Measurements from ENCODE around the gene THOC1. TPM values are rescaled to one million over a fixed set of nuclear protein-coding genes. Genes with fewer than 3 reads are reported as not detected.

Gene THOC1
- total and polyA plus RNA-seq, 12 donors, result 11.1 to 147 (median 30.2) TPM

DNA sequence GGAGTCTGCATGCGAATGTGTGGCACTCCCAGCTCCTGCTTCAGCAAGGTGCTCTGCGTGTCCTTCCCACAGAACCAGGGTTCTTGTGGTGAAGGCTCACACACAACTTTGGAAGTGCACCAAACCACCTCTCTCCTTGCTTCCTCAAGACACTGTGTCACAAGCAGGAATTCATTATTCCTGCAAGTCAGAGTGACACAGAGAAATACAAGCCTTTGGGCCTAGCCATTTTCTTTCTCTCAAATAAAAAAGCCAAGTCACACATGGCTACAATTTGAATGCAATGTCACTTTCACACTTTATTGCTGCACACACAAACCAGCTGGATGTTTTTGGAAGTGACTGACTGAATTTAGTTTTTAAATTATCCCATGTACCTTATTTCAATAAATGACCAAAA is 30.1 kb upstream of the THOC1 start:
- no peak for DNase-seq
- TF ChIP-seq POLR2A (IDR thresholded peaks at IDR 0.05), result no peak
- TF ChIP-seq, protein P1, sequence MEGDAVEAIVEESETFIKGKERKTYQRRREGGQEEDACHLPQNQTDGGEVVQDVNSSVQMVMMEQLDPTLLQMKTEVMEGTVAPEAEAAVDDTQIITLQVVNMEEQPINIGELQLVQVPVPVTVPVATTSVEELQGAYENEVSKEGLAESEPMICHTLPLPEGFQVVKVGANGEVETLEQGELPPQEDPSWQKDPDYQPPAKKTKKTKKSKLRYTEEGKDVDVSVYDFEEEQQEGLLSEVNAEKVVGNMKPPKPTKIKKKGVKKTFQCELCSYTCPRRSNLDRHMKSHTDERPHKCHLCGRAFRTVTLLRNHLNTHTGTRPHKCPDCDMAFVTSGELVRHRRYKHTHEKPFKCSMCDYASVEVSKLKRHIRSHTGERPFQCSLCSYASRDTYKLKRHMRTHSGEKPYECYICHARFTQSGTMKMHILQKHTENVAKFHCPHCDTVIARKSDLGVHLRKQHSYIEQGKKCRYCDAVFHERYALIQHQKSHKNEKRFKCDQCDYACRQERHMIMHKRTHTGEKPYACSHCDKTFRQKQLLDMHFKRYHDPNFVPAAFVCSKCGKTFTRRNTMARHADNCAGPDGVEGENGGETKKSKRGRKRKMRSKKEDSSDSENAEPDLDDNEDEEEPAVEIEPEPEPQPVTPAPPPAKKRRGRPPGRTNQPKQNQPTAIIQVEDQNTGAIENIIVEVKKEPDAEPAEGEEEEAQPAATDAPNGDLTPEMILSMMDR (IDR thresholded peaks at IDR 0.05), result no peak
- Histone ChIP-seq H3K27ac (no peak overlapping the region), H3K4me1 (replicated peaks in 1 of 2) (no peaks in the 10 kb centered on the region), H3K9me3 (replicated peaks in 1 of 3) (no peaks in the 10 kb centered on the region), H3K36me3 (replicated peaks in 1 of 2) (no peaks in the 10 kb centered on the region), H3K27me3 (no peaks in the 10 kb centered on the region), H3K4me3 (no peak overlapping the region)
- WGBS, 4 donors, result 58 to 100% (median 76%) methylated on average over 2 of the region's 2 CpGs
- intact Hi-C loops (cut with DNase I), result loop anchor here in 1 of 2 donors (10.0 kb wide), 1 partner anchor 317 kb away; no protein-coding TSS in a partner anchor

DNA sequence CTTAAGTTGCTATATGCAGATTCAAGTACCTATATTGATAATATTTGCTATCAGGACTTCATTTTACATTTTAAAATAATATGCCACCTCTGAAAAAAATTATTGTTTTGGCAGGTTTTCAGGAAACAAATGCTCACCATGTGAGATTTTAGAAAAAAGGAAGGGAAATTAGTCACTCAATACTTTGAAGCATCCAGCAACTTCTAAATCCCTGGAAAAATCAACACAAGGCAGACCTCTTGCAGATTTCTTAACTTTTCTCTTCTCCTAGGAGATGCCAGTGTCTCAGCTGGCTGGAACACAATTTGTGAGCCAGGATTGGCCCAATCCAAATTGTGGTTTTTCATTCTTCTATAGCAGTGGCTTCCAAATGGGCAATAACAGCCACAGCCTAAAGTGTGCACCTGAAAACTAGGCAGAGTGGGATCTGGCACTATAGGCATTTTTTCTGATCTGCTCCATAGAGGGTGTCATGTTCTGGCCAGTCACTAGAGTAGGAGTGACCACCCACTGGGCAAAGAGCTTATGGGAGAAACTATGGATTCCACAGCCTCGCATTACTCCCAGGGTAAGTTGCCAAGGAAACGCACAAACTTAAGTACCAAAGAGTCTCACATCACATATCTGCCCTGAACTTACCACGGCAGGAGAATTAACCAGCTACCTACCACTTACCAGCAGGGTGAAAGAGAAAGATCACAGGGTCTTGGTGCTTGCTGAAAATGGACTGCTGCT is 28.1 kb upstream of the THOC1 start:
- no peaks in the 10 kb centered on the region for H3K36me3 ChIP-seq (replicated peaks in 1 of 2)
- no peaks in the 10 kb centered on the region for H3K9me3 ChIP-seq (replicated peaks in 1 of 3)
- H3K4me1 ChIP-seq (replicated peaks in 1 of 2), result no peaks in the 10 kb centered on the region
- H3K27ac ChIP-seq, result no peak overlapping the region
- DNase-seq, result no peak
- H3K4me3 ChIP-seq, result no peak overlapping the region
- intact Hi-C loops (cut with DNase I), result loop anchor here in 1 of 2 donors (10.0 kb wide), 1 partner anchor 319 kb away; no protein-coding TSS in a partner anchor
- TF ChIP-seq, protein P1 (IDR thresholded peaks at IDR 0.05), result no peak
- no peak for TF ChIP-seq POLR2A (IDR thresholded peaks at IDR 0.05)
- H3K27me3 ChIP-seq, result no peaks in the 10 kb centered on the region
- WGBS, 4 donors, result 57 to 83% (median 65%) methylated on average over 3 of the region's 3 CpGs; no CpG with 5 or more reads in 1 of the 4 donors

GRCh38 chr18:294566-294965 is 26.7 kb upstream of the THOC1 start:
- Histone ChIP-seq H3K27me3 (no peaks in the 10 kb centered on the region), H3K27ac (no peak overlapping the region), H3K4me3 (no peak overlapping the region), H3K36me3 (replicated peaks in 1 of 2) (no peaks in the 10 kb centered on the region), H3K9me3 (replicated peaks in 1 of 3) (no peaks in the 10 kb centered on the region), H3K4me1 (replicated peaks in 1 of 2) (no peaks in the 10 kb centered on the region)
- no peak for DNase-seq
- 56 to 69% (median 63%) methylated on average over 3 of the region's 3 CpGs for WGBS, 4 donors
- intact Hi-C loops (cut with DNase I), result loop anchor here in 1 of 2 donors (10.0 kb wide), 1 partner anchor 320 kb away; no protein-coding TSS in a partner anchor
- TF ChIP-seq, protein P1 (IDR thresholded peaks at IDR 0.05), result no peak
- no peak for TF ChIP-seq POLR2A (IDR thresholded peaks at IDR 0.05)

- intact Hi-C loops (cut with DNase I), result loop anchor here in 1 of 2 donors (10.0 kb wide), 1 partner anchor 321 kb away; no protein-coding TSS in a partner anchor
- H3K36me3 ChIP-seq (replicated peaks in 1 of 2), result no peaks in the 10 kb centered on the region
- no peak for TF ChIP-seq POLR2A (IDR thresholded peaks at IDR 0.05)
- TF ChIP-seq, protein P1 (IDR thresholded peaks at IDR 0.05), result no peak
- no peaks in the 10 kb centered on the region for H3K27me3 ChIP-seq
- 80 to 87% (median 83%) methylated on average over 4 of the region's 4 CpGs for WGBS, 4 donors
- no peaks in the 10 kb centered on the region for H3K9me3 ChIP-seq (replicated peaks in 1 of 3)
- H3K27ac ChIP-seq, result no peak overlapping the region
- no peaks in the 10 kb centered on the region for H3K4me1 ChIP-seq (replicated peaks in 1 of 2)
- no peak overlapping the region for H3K4me3 ChIP-seq
- no peak for DNase-seq
Measured at GRCh38 chr18:293536-293935, 25.7 kb upstream of the THOC1 start.

All from adrenal gland (tissue), 12 donors.